ENCODE measurements around the gene EGLN1.

The EGLN1 gene

GRCh38 chr1:231382426-231382825 is 39.7 kb downstream of the EGLN1 start:
- Mint-ChIP-seq H3K4me3 (no peak overlapping the region), H3K36me3 (ENCODE audit: low read depth) (peaks cover 3% of the 10 kb centered on the region), H3K9me3 (no peaks in the 10 kb centered on the region), H3K27me3 (ENCODE audit: low read depth) (no peaks in the 10 kb centered on the region), H3K27ac (no peak overlapping the region), H3K4me1 (ENCODE audit: low read depth) (peaks cover 15% of the 10 kb centered on the region)
- DNase-seq (ENCODE audit: low spot score) = no peak

- peaks cover 3% of the 10 kb centered on the region for H3K36me3 Mint-ChIP-seq (ENCODE audit: low read depth)
- H3K4me1 Mint-ChIP-seq (ENCODE audit: low read depth) = peaks cover 22% of the 10 kb centered on the region
- H3K9me3 Mint-ChIP-seq = no peaks in the 10 kb centered on the region
- no peak overlapping the region for H3K4me3 Mint-ChIP-seq
- no peak for DNase-seq (ENCODE audit: low spot score)
- no peak overlapping the region for H3K27ac Mint-ChIP-seq
- no peaks in the 10 kb centered on the region for H3K27me3 Mint-ChIP-seq (ENCODE audit: low read depth)
Measured at GRCh38 chr1:231381729-231382128, 40.4 kb downstream of the EGLN1 start.

- peaks cover 28% of the 10 kb centered on the region for H3K4me1 Mint-ChIP-seq (ENCODE audit: low read depth)
- H3K36me3 Mint-ChIP-seq (ENCODE audit: low read depth) = peaks cover 8% of the 10 kb centered on the region
- H3K4me3 Mint-ChIP-seq = peak overlapping the region; percentile 45
- H3K27me3 Mint-ChIP-seq (ENCODE audit: low read depth) = no peaks in the 10 kb centered on the region
- H3K9me3 Mint-ChIP-seq = no peaks in the 10 kb centered on the region
- peak; percentile 28 for DNase-seq (ENCODE audit: low spot score)
- H3K27ac Mint-ChIP-seq = peak overlapping the region; percentile 71
Measured at GRCh38 chr1:231376875-231377549, 45.1 kb downstream of the EGLN1 start.

- H3K4me1 Mint-ChIP-seq (ENCODE audit: low read depth) = peaks cover 28% of the 10 kb centered on the region
- no peaks in the 10 kb centered on the region for H3K27me3 Mint-ChIP-seq (ENCODE audit: low read depth)
- H3K4me3 Mint-ChIP-seq = no peak overlapping the region
- no peak for DNase-seq (ENCODE audit: low spot score)
- peaks cover 13% of the 10 kb centered on the region for H3K36me3 Mint-ChIP-seq (ENCODE audit: low read depth)
- H3K9me3 Mint-ChIP-seq = no peaks in the 10 kb centered on the region
- H3K27ac Mint-ChIP-seq = no peak overlapping the region
Measured at GRCh38 chr1:231376101-231376500, 46.0 kb downstream of the EGLN1 start.

GRCh38 chr1:231374394-231374793 is 47.7 kb downstream of the EGLN1 start:
- peaks cover 24% of the 10 kb centered on the region for H3K4me1 Mint-ChIP-seq (ENCODE audit: low read depth)
- no peaks in the 10 kb centered on the region for H3K27me3 Mint-ChIP-seq (ENCODE audit: low read depth)
- H3K36me3 Mint-ChIP-seq (ENCODE audit: low read depth) = peaks cover 17% of the 10 kb centered on the region
- DNase-seq (ENCODE audit: low spot score) = no peak
- H3K27ac Mint-ChIP-seq = no peak overlapping the region
- no peak overlapping the region for H3K4me3 Mint-ChIP-seq
- no peaks in the 10 kb centered on the region for H3K9me3 Mint-ChIP-seq

- Mint-ChIP-seq H3K9me3 (no peaks in the 10 kb centered on the region), H3K27me3 (ENCODE audit: low read depth) (no peaks in the 10 kb centered on the region), H3K4me1 (ENCODE audit: low read depth) (peaks cover 14% of the 10 kb centered on the region), H3K36me3 (ENCODE audit: low read depth) (peaks cover 22% of the 10 kb centered on the region), H3K4me3 (no peak overlapping the region), H3K27ac (no peak overlapping the region)
- no peak for DNase-seq (ENCODE audit: low spot score)
Measured at GRCh38 chr1:231372501-231372900, 49.6 kb downstream of the EGLN1 start.

- H3K4me3 Mint-ChIP-seq = no peak overlapping the region
- no peaks in the 10 kb centered on the region for H3K9me3 Mint-ChIP-seq
- no peaks in the 10 kb centered on the region for H3K27me3 Mint-ChIP-seq (ENCODE audit: low read depth)
- no peak overlapping the region for H3K27ac Mint-ChIP-seq
- peaks cover 38% of the 10 kb centered on the region for H3K36me3 Mint-ChIP-seq (ENCODE audit: low read depth)
- H3K4me1 Mint-ChIP-seq (ENCODE audit: low read depth) = peaks cover 4% of the 10 kb centered on the region
- no peak for DNase-seq (ENCODE audit: low spot score)
Measured at GRCh38 chr1:231369282-231369681, 52.8 kb downstream of the EGLN1 start.

GRCh38 chr1:231364192-231364591 is 57.9 kb downstream of the EGLN1 start:
- peaks cover 39% of the 10 kb centered on the region for H3K36me3 Mint-ChIP-seq (ENCODE audit: low read depth)
- peaks cover 5% of the 10 kb centered on the region for H3K4me1 Mint-ChIP-seq (ENCODE audit: low read depth)
- H3K4me3 Mint-ChIP-seq = no peak overlapping the region
- no peak for DNase-seq (ENCODE audit: low spot score)
- H3K27me3 Mint-ChIP-seq (ENCODE audit: low read depth) = no peaks in the 10 kb centered on the region
- H3K27ac Mint-ChIP-seq = no peak overlapping the region
- H3K9me3 Mint-ChIP-seq = no peaks in the 10 kb centered on the region

GRCh38 chr1:231363624-231364023 is 58.5 kb downstream of the EGLN1 start:
- Mint-ChIP-seq H3K27me3 (ENCODE audit: low read depth) (no peaks in the 10 kb centered on the region), H3K27ac (no peak overlapping the region), H3K36me3 (ENCODE audit: low read depth) (peaks cover 36% of the 10 kb centered on the region), H3K4me1 (ENCODE audit: low read depth) (peaks cover 5% of the 10 kb centered on the region), H3K9me3 (no peaks in the 10 kb centered on the region), H3K4me3 (no peak overlapping the region)
- DNase-seq (ENCODE audit: low spot score) = no peak

GRCh38 chr1:231362325-231362724 is 59.8 kb downstream of the EGLN1 start:
- no peak overlapping the region for H3K27ac Mint-ChIP-seq
- H3K4me3 Mint-ChIP-seq = no peak overlapping the region
- no peak for DNase-seq (ENCODE audit: low spot score)
- H3K36me3 Mint-ChIP-seq (ENCODE audit: low read depth) = peaks cover 36% of the 10 kb centered on the region
- H3K27me3 Mint-ChIP-seq (ENCODE audit: low read depth) = no peaks in the 10 kb centered on the region
- H3K4me1 Mint-ChIP-seq (ENCODE audit: low read depth) = peaks cover 11% of the 10 kb centered on the region
- no peaks in the 10 kb centered on the region for H3K9me3 Mint-ChIP-seq

- H3K27ac Mint-ChIP-seq = no peak overlapping the region
- DNase-seq (ENCODE audit: low spot score) = peak; percentile 10
- peaks cover 12% of the 10 kb centered on the region for H3K4me1 Mint-ChIP-seq (ENCODE audit: low read depth)
- H3K36me3 Mint-ChIP-seq (ENCODE audit: low read depth) = peaks cover 19% of the 10 kb centered on the region
- no peaks in the 10 kb centered on the region for H3K9me3 Mint-ChIP-seq
- no peaks in the 10 kb centered on the region for H3K27me3 Mint-ChIP-seq (ENCODE audit: low read depth)
- H3K4me3 Mint-ChIP-seq = no peak overlapping the region
Measured at GRCh38 chr1:231359113-231359512, 63.0 kb downstream of the EGLN1 start.

GRCh38 chr1:231357831-231358354 is 64.2 kb downstream of the EGLN1 start:
- H3K4me3 Mint-ChIP-seq = no peak overlapping the region
- no peaks in the 10 kb centered on the region for H3K27me3 Mint-ChIP-seq (ENCODE audit: low read depth)
- peaks cover 10% of the 10 kb centered on the region for H3K4me1 Mint-ChIP-seq (ENCODE audit: low read depth)
- H3K27ac Mint-ChIP-seq = peak overlapping the region; percentile 11
- H3K9me3 Mint-ChIP-seq = no peaks in the 10 kb centered on the region
- DNase-seq (ENCODE audit: low spot score) = peak; percentile 19
- H3K36me3 Mint-ChIP-seq (ENCODE audit: low read depth) = peaks cover 20% of the 10 kb centered on the region

GRCh38 chr1:231357187-231357772 is 64.8 kb downstream of the EGLN1 start:
- Mint-ChIP-seq H3K36me3 (ENCODE audit: low read depth) (peaks cover 24% of the 10 kb centered on the region), H3K27me3 (ENCODE audit: low read depth) (no peaks in the 10 kb centered on the region), H3K4me3 (no peak overlapping the region), H3K27ac (no peak overlapping the region), H3K4me1 (ENCODE audit: low read depth) (peaks cover 10% of the 10 kb centered on the region), H3K9me3 (no peaks in the 10 kb centered on the region)
- no peak for DNase-seq (ENCODE audit: low spot score)

- H3K4me1 Mint-ChIP-seq (ENCODE audit: low read depth) = peaks cover 10% of the 10 kb centered on the region
- no peak overlapping the region for H3K27ac Mint-ChIP-seq
- H3K9me3 Mint-ChIP-seq = no peaks in the 10 kb centered on the region
- no peak for DNase-seq (ENCODE audit: low spot score)
- no peaks in the 10 kb centered on the region for H3K27me3 Mint-ChIP-seq (ENCODE audit: low read depth)
- peaks cover 24% of the 10 kb centered on the region for H3K36me3 Mint-ChIP-seq (ENCODE audit: low read depth)
- H3K4me3 Mint-ChIP-seq = no peak overlapping the region
Measured at GRCh38 chr1:231355171-231355570, 66.9 kb downstream of the EGLN1 start.

Measured in T-helper 2 cell treated with Interferon-gamma antibody and Interleukin-4, amounts not matched to agents 5 μg/mL and 100 μg/mL, for 36 hours (primary cell).